ENCODE measurements around the gene TBPL1.

GRCh38 chr6:133959667-133960368 is 6.8 kb downstream of the TBPL1 start:
- TF ChIP-seq CTCF (optimal IDR thresholded peaks at IDR 0.05 in 1 of 3, IDR thresholded peaks at IDR 0.05 in 1 of 3, conservative IDR thresholded peaks at IDR 0.05 in 1 of 3; ENCODE audit: extremely low read depth in 1 of 3, insufficient read depth in 2 of 3, low read length in 3 of 3) = no peak
- TF ChIP-seq EZH2 (IDR thresholded peaks at IDR 0.05; ENCODE audit: low read length) = no peak
